Activated CD8-positive, alpha-beta memory T cell treated with anti-CD3 and anti-CD28 coated beads for 24 hours (primary cell): ENCODE data around the gene CNN3.
A peak's percentile ranks its signal among the peaks of the same experiment; 100 is the strongest.

Experiments used
- DNase-seq: peaks from one replicate; pipeline ENCODE4 v3.0.0-alpha.2; 2020

Gene CNN3

GRCh38 chr1:94926915-94927404, at the start of gene CNN3:
CNN3 (minus strand) TSS chr1:94927110; CDS start chr1:94926894, 216 bp downstream.
- peak; percentile 86 for DNase-seq

GRCh38 chr1:94974824-94975223, 47.9 kb upstream of the CNN3 start:
- no peak for DNase-seq

- no peak for DNase-seq
Measured at GRCh38 chr1:94974241-94974640, 47.3 kb upstream of the CNN3 start.

- no peak for DNase-seq
Measured at GRCh38 chr1:94973309-94973922, 46.5 kb upstream of the CNN3 start.

- DNase-seq, result no peak
Measured at GRCh38 chr1:94971491-94971924, 44.6 kb upstream of the CNN3 start.

GRCh38 chr1:94970783-94971182, 43.9 kb upstream of the CNN3 start:
- DNase-seq, result no peak

- no peak for DNase-seq
Measured at GRCh38 chr1:94969137-94969536, 42.2 kb upstream of the CNN3 start.

- no peak for DNase-seq
Measured at GRCh38 chr1:94966033-94966432, 39.1 kb upstream of the CNN3 start.

GRCh38 chr1:94963864-94964263, 37.0 kb upstream of the CNN3 start:
- no peak for DNase-seq

GRCh38 chr1:94962409-94963265, 35.7 kb upstream of the CNN3 start:
- DNase-seq, result peak; percentile 61

GRCh38 chr1:94961988-94962387, 35.1 kb upstream of the CNN3 start:
- no peak for DNase-seq

- no peak for DNase-seq
Measured at GRCh38 chr1:94961582-94961981, 34.7 kb upstream of the CNN3 start.

GRCh38 chr1:94958081-94958480, 31.2 kb upstream of the CNN3 start:
- DNase-seq, result no peak

GRCh38 chr1:94955767-94956632, 29.1 kb upstream of the CNN3 start:
- no peak for DNase-seq

- DNase-seq, result no peak
Measured at GRCh38 chr1:94954263-94955220, 27.6 kb upstream of the CNN3 start.

- DNase-seq, result no peak
Measured at GRCh38 chr1:94953746-94954145, 26.8 kb upstream of the CNN3 start.

GRCh38 chr1:94953107-94953506, 26.2 kb upstream of the CNN3 start:
- no peak for DNase-seq

GRCh38 chr1:94952539-94952938, 25.6 kb upstream of the CNN3 start:
- DNase-seq, result no peak

GRCh38 chr1:94951509-94952208, 24.7 kb upstream of the CNN3 start:
- DNase-seq, result no peak

GRCh38 chr1:94951046-94951445, 24.1 kb upstream of the CNN3 start:
- no peak for DNase-seq
